A204.1 (cell line): ENCODE measurements around the gene HSPD1.

Experiments
- FAIRE-seq: peaks from 2 replicates; lab custom pipeline; 2012; peaks lifted over from hg19 to GRCh38; lab: Jason Lieb, UNC

The HSPD1 gene

GRCh38 chr2:197499594-197500502, at the start of gene HSPD1, which contains the start of gene HSPE1:
Gene HSPD1 (minus strand): TSS chr2:197499840. CDS start chr2:197498848, 992 bp downstream.
Gene HSPE1 (plus strand): TSS chr2:197500379. CDS start chr2:197500437, 58 bp downstream.
- peak; percentile 79 for FAIRE-seq

GRCh38 chr2:197548582-197548981, 48.9 kb upstream of the HSPD1 start:
- no peak for FAIRE-seq

GRCh38 chr2:197547163-197547900, 47.7 kb upstream of the HSPD1 start:
- no peak for FAIRE-seq

- FAIRE-seq, result no peak
Measured at GRCh38 chr2:197543206-197543605, 43.6 kb upstream of the HSPD1 start.

- FAIRE-seq, result no peak
Measured at GRCh38 chr2:197539734-197540133, 40.1 kb upstream of the HSPD1 start.

- no peak for FAIRE-seq
Measured at GRCh38 chr2:197538412-197538811, 38.8 kb upstream of the HSPD1 start.

- FAIRE-seq, result no peak
Measured at GRCh38 chr2:197517150-197517549, 17.5 kb upstream of the HSPD1 start.

GRCh38 chr2:197516393-197516761, 16.7 kb upstream of the HSPD1 start:
- no peak for FAIRE-seq

- no peak for FAIRE-seq
Measured at GRCh38 chr2:197515739-197516392, 16.2 kb upstream of the HSPD1 start, which contains the start of gene MOB4. Gene MOB4 (plus strand): TSS chr2:197516066. CDS start chr2:197516087, 21 bp downstream.

- no peak for FAIRE-seq
Measured at GRCh38 chr2:197515315-197515738, 15.7 kb upstream of the HSPD1 start.

GRCh38 chr2:197514754-197515153, 15.1 kb upstream of the HSPD1 start:
- FAIRE-seq, result no peak

- FAIRE-seq, result no peak
Measured at GRCh38 chr2:197513915-197514314, 14.3 kb upstream of the HSPD1 start.

- no peak for FAIRE-seq
Measured at GRCh38 chr2:197506658-197507057, 7.0 kb upstream of the HSPD1 start.

- no peak for FAIRE-seq
Measured at GRCh38 chr2:197504512-197504911, 4.9 kb upstream of the HSPD1 start.

GRCh38 chr2:197504000-197504399, 4.4 kb upstream of the HSPD1 start:
- no peak for FAIRE-seq

- no peak for FAIRE-seq
Measured at GRCh38 chr2:197502685-197503084, 3.0 kb upstream of the HSPD1 start.

GRCh38 chr2:197502201-197502600, 2.6 kb upstream of the HSPD1 start:
- FAIRE-seq, result no peak

GRCh38 chr2:197500503-197501131, 977 bp upstream of the HSPD1 start:
- FAIRE-seq, result no peak

GRCh38 chr2:197498937-197499593, 575 bp downstream of the HSPD1 start:
- no peak for FAIRE-seq

GRCh38 chr2:197498235-197498936, 1.3 kb downstream of the HSPD1 start:
- FAIRE-seq, result no peak

- FAIRE-seq, result no peak
Measured at GRCh38 chr2:197497326-197497725, 2.3 kb downstream of the HSPD1 start.
